GM12878 (cell line): ENCODE measurements around the gene PTPRD. TPM values are rescaled to one million over a fixed set of nuclear protein-coding genes. Genes with fewer than 3 reads are reported as not detected.

Experiments
- ATAC-seq: fragments of 200-7000 bp; cut with Tn5 transposase; 3 replicates; pipeline ENCODE4 v1.9.1; 2020; ENCODE audit warnings: mild to moderate bottlenecking, moderate library complexity
- BruUV-seq: library from RNA; stranded (reverse); fragments of 400-500 nt; replicated peaks from 2 replicates; lab custom pipeline; 2021; lab: Mats Ljungman, UMichigan
- CTCF ChIA-PET: fragments of 300-600 bp; sonication (Branson Sonifier 250); formaldehyde crosslinking; extraction: SDS; loops from one replicate; lab custom pipeline; 2021; ENCODE audit warnings: inconsistent platforms; lab: Yijun Ruan, JAX
- POLR2A ChIA-PET: fragments of 350-600 bp; formaldehyde crosslinking; extraction: SDS; loops from one replicate; lab custom pipeline; 2021; ENCODE audit warnings: inconsistent platforms; lab: Charles Lee
- RAD21 ChIA-PET: fragments of 300-600 bp; sonication (Branson Sonifier 250); formaldehyde crosslinking; loops from one replicate; lab custom pipeline; 2023; ENCODE audit warnings: antibody characterized with exemption; ENCODE audit not compliant: unreplicated experiment; lab: Charles Lee
- SMC1A ChIA-PET: fragments of 300-600 bp; sonication (Branson Sonifier 250); formaldehyde crosslinking; loops from one replicate; lab custom pipeline; 2023; ENCODE audit not compliant: unreplicated experiment, uncharacterized antibody; lab: Charles Lee
- DNase-seq: peaks from one replicate; pipeline ENCODE4 v3.0.0-alpha.2; 2011; ENCODE audit warnings: low read depth, low spot score
- FAIRE-seq: peaks from 3 replicates; lab custom pipeline; 2011; peaks lifted over from hg19 to GRCh38; lab: Jason Lieb, UNC
- H2AFZ ChIP-seq: 2 replicates; pipeline ENCODE4 v1.6.0; 2011; ENCODE audit warnings: low read depth, low read length, control low read depth; ENCODE audit not compliant: control insufficient read depth
- H3K27ac ChIP-seq: 2 replicates; pipeline ENCODE4 v1.5.1; 2011; ENCODE audit warnings: control low read depth; ENCODE audit not compliant: control insufficient read depth, insufficient read depth
- H3K27me3 ChIP-seq, 2 experiments: replicated peaks in 1 of 2; 2 replicates each; pipeline versions ENCODE4 v1.6.0 to v1.6.1; 2011; ENCODE audit warnings: low read length in 1 of 2; ENCODE audit not compliant: control insufficient read depth in 2 of 2, insufficient read depth in 2 of 2
- H3K36me3 ChIP-seq, 2 experiments: 2 replicates each; pipeline ENCODE4 v1.5.1; 2011; ENCODE audit warnings: low read length in 1 of 2; ENCODE audit not compliant: control insufficient read depth in 2 of 2, insufficient read depth in 2 of 2
- H3K4me1 ChIP-seq: 2 replicates; pipeline ENCODE4 v1.6.1; 2011; ENCODE audit warnings: mild to moderate bottlenecking, low read length, moderate library complexity, mixed read lengths; ENCODE audit not compliant: control insufficient read depth, insufficient read depth
- H3K4me2 ChIP-seq: 2 replicates; pipeline ENCODE4 v1.6.0; 2011; ENCODE audit warnings: control low read depth; ENCODE audit not compliant: control insufficient read depth, insufficient read depth
- H3K4me3 ChIP-seq: fragments of 200-600 bp; sonication (generic); 2 replicates; pipeline ENCODE4 v1.5.1; 2016
- H3K79me2 ChIP-seq: 2 replicates; pipeline ENCODE4 v1.6.0; 2011; ENCODE audit warnings: low read length; ENCODE audit not compliant: control insufficient read depth, insufficient read depth
- H3K9ac ChIP-seq: 2 replicates; pipeline ENCODE4 v1.8.0; 2011; ENCODE audit warnings: low read length, control low read depth, mixed read lengths; ENCODE audit not compliant: control insufficient read depth, insufficient read depth
- H3K9me3 ChIP-seq: replicated peaks from 3 replicates; pipeline ENCODE4 v1.5.1; 2011; ENCODE audit warnings: mild to moderate bottlenecking, low read length; ENCODE audit not compliant: control insufficient read depth, insufficient read depth
- H4K20me1 ChIP-seq: 2 replicates; pipeline ENCODE4 v1.6.0; 2011; ENCODE audit not compliant: control insufficient read depth, insufficient read depth
- ATF7 ChIP-seq: fragments of 450-650 bp; IDR thresholded peaks from 2 replicates; pipeline ENCODE4 v1.6.1; 2016; ENCODE audit warnings: low read depth, mild to moderate bottlenecking
- BCL11A ChIP-seq: IDR thresholded peaks from 2 replicates; pipeline ENCODE4 v1.6.1; 2011; ENCODE audit warnings: low read depth, low read length
- BHLHE40 ChIP-seq, 2 experiments: fragments of 450-650 bp in 1 of 2; IDR thresholded peaks; 2 replicates each; pipeline ENCODE4 v1.6.1; 2011 to 2017; ENCODE audit warnings: low read depth in 2 of 2, borderline replicate concordance in 1 of 2, improper control_type of control experiment in 1 of 2, low read length in 1 of 2, mild to moderate bottlenecking in 1 of 2
- EP300 ChIP-seq, 2 experiments: fragments of 150-350 bp in 1 of 2; IDR thresholded peaks; 2 replicates each; pipeline ENCODE4 v1.6.1; 2011 to 2012; ENCODE audit warnings: low read depth in 2 of 2, low read length in 2 of 2, borderline replicate concordance in 1 of 2, improper control_type of control experiment in 1 of 2, inconsistent platforms in 1 of 2; ENCODE audit not compliant: control insufficient read depth in 1 of 2
- KLF5 ChIP-seq: fragments of 450-650 bp; IDR thresholded peaks from 2 replicates; pipeline ENCODE4 v1.6.1; 2014; ENCODE audit warnings: mild to moderate bottlenecking; ENCODE audit not compliant: partially characterized antibody
- MXI1 ChIP-seq: fragments of 150-350 bp; IDR thresholded peaks from 2 replicates; pipeline ENCODE4 v1.6.1; 2011; ENCODE audit warnings: low read depth, mild to moderate bottlenecking, inconsistent platforms, low read length, improper control_type of control experiment
- POLR2A ChIP-seq: IDR thresholded peaks from 2 replicates; pipeline ENCODE4 v1.6.1; 2011; ENCODE audit warnings: low read depth, mild to moderate bottlenecking, low read length
- SMAD5 ChIP-seq: IDR thresholded peaks from 2 replicates; pipeline ENCODE4 v1.6.1; 2016; ENCODE audit warnings: antibody characterized with exemption, low read depth
- SRF ChIP-seq, 2 experiments: IDR thresholded peaks; 2 replicates each; pipeline ENCODE4 v1.6.1; 2011; ENCODE audit warnings: low read depth in 2 of 2, low read length in 2 of 2, mild to moderate bottlenecking in 1 of 2, moderate library complexity in 1 of 2
- TCF7 ChIP-seq: IDR thresholded peaks from 2 replicates; pipeline ENCODE4 v1.6.1; 2014; ENCODE audit warnings: antibody characterized with exemption, borderline replicate concordance
- ZBTB11 ChIP-seq: fragments of 450-650 bp; formaldehyde crosslinking; IDR thresholded peaks from 2 replicates; pipeline ENCODE4 v1.5.0; 2022; ENCODE audit warnings: mild to moderate bottlenecking, missing genetic modification characterization
- ZNF622 ChIP-seq: fragments of 450-650 bp; IDR thresholded peaks from 2 replicates; pipeline ENCODE4 v1.6.1; 2017; ENCODE audit warnings: mild to moderate bottlenecking, inconsistent platforms
- WGBS: methylation state at CpG from one replicate; pipeline ENCODE4 v1.1.6; 2016; ENCODE audit warnings: low lambda C conversion rate; ENCODE audit not compliant: insufficient replicate concordance, insufficient coverage; ENCODE audit errors: missing lambda C conversion rate; 5-methylcytosine and 5-hydroxymethylcytosine counted together
- in situ Hi-C: fragments of 300-500 bp; cut with MboI; formaldehyde crosslinking; loops from 9 replicates; pipeline ENCODE4 v1.14.3; 2018; ENCODE audit warnings: mixed read lengths
- intact Hi-C: fragments of 100-400 bp; cut with micrococcal nuclease; formaldehyde crosslinking; loops from one replicate; pipeline ENCODE4 v1.14.2; 2022; ENCODE audit not compliant: unreplicated experiment
- polyA plus RNA-seq, 11 experiments: library from polyadenylated mRNA; depleted of rRNA in 4 of 11; unstranded in 6 of 11; stranded (reverse) in 5 of 11; fragments of >200 nt; fragmentation: Nextera tagmentation in 4 of 11; fragmentation: Illumina TruSeq in 1 of 11; extraction: Ambion mirVana in 4 of 11; extraction: Trizol in 1 of 11; gene quantifications; 1 replicate in 1 of 11; 2 replicates in 10 of 11; pipeline versions ENCODE4 v1.2.1 to v1.2.3, GENCODE V29; 2011 to 2016; ENCODE audit warnings: inconsistent platforms in 2 of 11, missing spikeins in 2 of 11, low read depth in 1 of 11
- total RNA-seq, 4 experiments: library from RNA; depleted of rRNA in 3 of 4; stranded (reverse); fragments of >200 nt in 3 of 4; fragmentation: Illumina TruSeq in 1 of 4; extraction: Trizol in 1 of 4; gene quantifications; 2 replicates each; pipeline versions ENCODE4 v1.2.1 to v1.2.3, GENCODE V29; 2013 to 2021

Gene PTPRD
- total and polyA plus RNA-seq, 10 of the 15 experiments (the other 5 are each of a cell fraction or from before 2014, with no cell fraction given) = under 0.01 to 0.05 (median 0.01) TPM; not detected in 7

GRCh38 chr9:10173561-10173960 is 439.2 kb downstream of the PTPRD start:
- Histone ChIP-seq H2AFZ (no peak overlapping the region), H3K79me2 (no peaks in the 10 kb centered on the region), H3K9me3 (no peaks in the 10 kb centered on the region), H3K4me1 (no peaks in the 10 kb centered on the region), H3K27me3 (no peaks in the 10 kb centered on the region), H3K4me3 (no peak overlapping the region), H3K9ac (no peak overlapping the region), H4K20me1 (no peaks in the 10 kb centered on the region), H3K4me2 (no peak overlapping the region), H3K36me3 (no peaks in the 10 kb centered on the region), H3K27ac (no peak overlapping the region)
- in situ Hi-C loops (no loop called here), intact Hi-C loops (no loop called here)
- BruUV-seq = no TSS peak
- no peak for ATAC-seq
- FAIRE-seq = no peak
- TF ChIP-seq TCF7 (no peak), SRF (IDR thresholded peaks at IDR 0.05; ENCODE audit: low read depth in 2 of 2, low read length in 2 of 2) (no peak), BHLHE40 (IDR thresholded peaks at IDR 0.05; ENCODE audit: borderline replicate concordance in 1 of 2, low read depth in 2 of 2, low read length in 1 of 2) (no peak), ZNF622 (no peak), MXI1 (no peak), KLF5 (no peak), ZBTB11 (CRISPR knock-in tag) (no peak), ATF7 (no peak), SMAD5 (no peak), EP300 (IDR thresholded peaks at IDR 0.05; ENCODE audit: borderline replicate concordance in 1 of 2, control insufficient read depth in 1 of 2, low read depth in 2 of 2, low read length in 2 of 2) (no peak), POLR2A (no peak), BCL11A (no peak)
- ChIA-PET CTCF (no interaction called here), POLR2A (no interaction called here), RAD21 (no interaction called here), SMC1A (no interaction called here)
- DNase-seq = no peak
- WGBS = 0% methylated on average over 1 of the region's 1 CpG
